H1 (cell line): ENCODE data around the gene UPK1B. TPM values are rescaled to one million over a fixed set of nuclear protein-coding genes. Genes with fewer than 3 reads are reported as not detected.

Experiments
- CTCF ChIA-PET: fragments of 300-600 bp; sonication (Branson Sonifier 250); formaldehyde crosslinking; loops from one replicate; lab custom pipeline; 2021; ENCODE audit not compliant: partially characterized antibody; lab: Charles Lee
- POLR2A ChIA-PET: fragments of 300-600 bp; sonication (Branson Sonifier 250); formaldehyde crosslinking; loops from one replicate; lab custom pipeline; 2021; ENCODE audit warnings: inconsistent platforms; ENCODE audit not compliant: partially characterized antibody; lab: Charles Lee
- DNase-seq, 2 experiments: peaks; one replicate each; pipeline versions ENCODE4 v3.0.0 to v3.0.0-alpha.2; 2010 to 2022; ENCODE audit warnings: low spot score in 2 of 2, low read depth in 1 of 2, mixed read lengths in 1 of 2
- FAIRE-seq: peaks from 2 replicates; lab custom pipeline; 2011; peaks lifted over from hg19 to GRCh38; lab: Jason Lieb, UNC
- H2AFZ ChIP-seq: 2 replicates; pipeline ENCODE4 v1.8.1; 2012; ENCODE audit warnings: low read length, inconsistent platforms
- H2AK5ac ChIP-seq: 2 replicates; pipeline ENCODE4 v1.6.1; 2013; ENCODE audit warnings: low read depth, low read length
- H2BK120ac ChIP-seq: replicated peaks from 2 replicates; pipeline ENCODE3; 2013; ENCODE audit warnings: low read depth, low read length, inconsistent platforms
- H2BK12ac ChIP-seq: 2 replicates; pipeline ENCODE4 v1.6.1; 2013; ENCODE audit warnings: low read depth, low read length
- H2BK15ac ChIP-seq: 2 replicates; pipeline ENCODE4 v1.6.1; 2013; ENCODE audit warnings: low read length
- H2BK20ac ChIP-seq: 2 replicates; pipeline ENCODE4 v1.6.1; 2013; ENCODE audit warnings: low read length
- H2BK5ac ChIP-seq: 2 replicates; pipeline ENCODE4 v1.6.1; 2013; ENCODE audit warnings: low read depth, low read length
- H3K14ac ChIP-seq: 2 replicates; pipeline ENCODE4 v1.6.1; 2013; ENCODE audit warnings: inconsistent platforms; ENCODE audit not compliant: insufficient read length
- H3K18ac ChIP-seq: 2 replicates; pipeline ENCODE4 v1.6.1; 2013; ENCODE audit warnings: low read length; ENCODE audit errors: extremely low read depth
- H3K23ac ChIP-seq: 2 replicates; pipeline ENCODE4 v1.6.1; 2013; ENCODE audit warnings: inconsistent platforms; ENCODE audit not compliant: insufficient read length
- H3K23me2 ChIP-seq: 2 replicates; pipeline ENCODE4 v1.6.1; 2013; ENCODE audit warnings: low read depth, low read length
- H3K27ac ChIP-seq: 2 replicates; pipeline ENCODE4 v1.6.1; 2011; ENCODE audit warnings: low read depth, low read length, inconsistent platforms
- H3K27me3 ChIP-seq, 4 experiments: replicated peaks in 1 of 4; 1 replicate in 1 of 4; 2 replicates in 3 of 4; pipeline versions ENCODE4 v1.6.1 to v1.8.1; 2011 to 2013; ENCODE audit warnings: low read length in 3 of 4, mild to moderate bottlenecking in 3 of 4, inconsistent platforms in 2 of 4, mixed read lengths in 2 of 4, moderate library complexity in 1 of 4; ENCODE audit not compliant: control insufficient read depth in 3 of 4, insufficient read depth in 3 of 4; ENCODE audit errors: extremely low read depth in 1 of 4
- H3K36me3 ChIP-seq, 4 experiments: 2 replicates each; pipeline versions ENCODE4 v1.6.1 to v1.8.1; 2011 to 2013; ENCODE audit warnings: mild to moderate bottlenecking in 4 of 4, low read length in 3 of 4, moderate library complexity in 2 of 4, control low read depth in 1 of 4, inconsistent platforms in 1 of 4; ENCODE audit not compliant: insufficient read depth in 4 of 4, control insufficient read depth in 2 of 4
- H3K4ac ChIP-seq: replicated peaks from 2 replicates; pipeline ENCODE3; 2013; ENCODE audit warnings: low read length, low read depth, mixed read lengths, inconsistent platforms; ENCODE audit not compliant: insufficient read length
- H3K4me1 ChIP-seq, 4 experiments: replicated peaks in 1 of 4; 1 replicate in 1 of 4; 2 replicates in 3 of 4; pipeline versions ENCODE4 v1.6.1 to v1.8.1; 2011 to 2013; ENCODE audit warnings: low read length in 3 of 4, inconsistent platforms in 2 of 4, mixed read lengths in 1 of 4; ENCODE audit not compliant: insufficient read depth in 4 of 4, control insufficient read depth in 3 of 4
- H3K4me2 ChIP-seq, 2 experiments: 2 replicates each; pipeline versions ENCODE4 v1.6.1 to v1.8.1; 2011 to 2013; ENCODE audit warnings: low read depth in 2 of 2, low read length in 2 of 2, control low read depth in 1 of 2, inconsistent platforms in 1 of 2, mild to moderate bottlenecking in 1 of 2; ENCODE audit not compliant: insufficient read depth in 1 of 2
- H3K4me3 ChIP-seq, 4 experiments: fragments of 200-600, 300-600 bp in 1 of 4; sonication (generic), shearing (Covaris generic), sonication (Bioruptor Twin) in 1 of 4; 2 replicates each; pipeline versions ENCODE4 v1.5.1 to v1.8.1; 2011 to 2016; ENCODE audit warnings: low read length in 4 of 4, low read depth in 3 of 4, control low read depth in 2 of 4, inconsistent platforms in 2 of 4, mild to moderate bottlenecking in 2 of 4, mixed read lengths in 1 of 4, moderate library complexity in 1 of 4; ENCODE audit not compliant: insufficient read depth in 2 of 4; ENCODE audit errors: extremely low read depth in 1 of 4
- H3K56ac ChIP-seq: replicated peaks from 2 replicates; pipeline ENCODE3; 2013; ENCODE audit warnings: low read depth, mild to moderate bottlenecking, mixed read lengths, low read length, inconsistent platforms; ENCODE audit not compliant: insufficient read length
- H3K79me1 ChIP-seq: 2 replicates; pipeline ENCODE4 v1.6.1; 2013; ENCODE audit warnings: low read depth, low read length, control low read depth
- H3K79me2 ChIP-seq, 2 experiments: 2 replicates each; pipeline versions ENCODE4 v1.6.1 to v1.8.1; 2012 to 2013; ENCODE audit warnings: low read length in 2 of 2, mild to moderate bottlenecking in 2 of 2, inconsistent platforms in 1 of 2; ENCODE audit not compliant: insufficient read depth in 2 of 2, control insufficient read depth in 1 of 2
- H3K9ac ChIP-seq, 4 experiments: replicated peaks in 1 of 4; 1 replicate in 1 of 4; 2 replicates in 3 of 4; pipeline versions ENCODE4 v1.6.1 to v1.8.1; 2011 to 2013; ENCODE audit warnings: low read depth in 3 of 4, low read length in 3 of 4, control low read depth in 2 of 4, mild to moderate bottlenecking in 2 of 4, moderate library complexity in 2 of 4, inconsistent platforms in 1 of 4; ENCODE audit errors: extremely low read depth in 1 of 4
- H3K9me3 ChIP-seq, 2 experiments: 2 replicates each; pipeline versions ENCODE4 v1.6.1 to v1.8.1; 2012 to 2013; ENCODE audit warnings: mild to moderate bottlenecking in 2 of 2, moderate library complexity in 2 of 2, control low read depth in 1 of 2, inconsistent platforms in 1 of 2, low read depth in 1 of 2, low read length in 1 of 2, mixed read lengths in 1 of 2; ENCODE audit not compliant: insufficient read depth in 2 of 2
- H4K20me1 ChIP-seq, 2 experiments: replicated peaks in 1 of 2; 2 replicates each; pipeline versions ENCODE3 to v1.8.1; 2011 to 2013; ENCODE audit warnings: inconsistent platforms in 2 of 2, low read length in 2 of 2, mild to moderate bottlenecking in 1 of 2; ENCODE audit not compliant: insufficient read depth in 2 of 2, control insufficient read depth in 1 of 2
- H4K5ac ChIP-seq: 2 replicates; pipeline ENCODE4 v1.6.1; 2013; ENCODE audit warnings: low read length, low read depth, mixed read lengths, inconsistent platforms; ENCODE audit not compliant: insufficient read length
- H4K8ac ChIP-seq: 2 replicates; pipeline ENCODE4 v1.8.0; 2013; ENCODE audit warnings: mild to moderate bottlenecking, moderate library complexity, low read length, inconsistent platforms; ENCODE audit not compliant: insufficient read depth; ENCODE audit errors: extremely low read depth
- H4K91ac ChIP-seq: replicated peaks from 2 replicates; pipeline ENCODE3; 2013; ENCODE audit warnings: low read length, mixed read lengths, inconsistent platforms; ENCODE audit not compliant: insufficient read length
- SP2 ChIP-seq: IDR thresholded peaks from 2 replicates; pipeline ENCODE4 v1.6.1; 2012; ENCODE audit warnings: mild to moderate bottlenecking, low read length, inconsistent platforms
- WGBS, 2 experiments: shearing (Covaris generic) in 1 of 2; methylation state at CpG; one replicate each; pipeline versions ENCODE4 v1.1.6 to v1.1.7; 2013 to 2015; ENCODE audit warnings: low lambda C conversion rate in 2 of 2, mixed read lengths in 2 of 2, inconsistent platforms in 1 of 2, low coverage in 1 of 2, missing lambda C conversion rate in 1 of 2; ENCODE audit not compliant: insufficient replicate concordance in 2 of 2, insufficient coverage in 1 of 2, insufficient read length in 1 of 2; ENCODE audit errors: extremely low coverage in 1 of 2, missing lambda C conversion rate in 1 of 2; 5-methylcytosine and 5-hydroxymethylcytosine counted together
- polyA plus RNA-seq, 7 experiments: library from polyadenylated mRNA; depleted of rRNA in 3 of 7; stranded (reverse) in 5 of 7; unstranded in 2 of 7; fragments of >200 nt in 5 of 7; fragments of 200-250 nt in 2 of 7; gene quantifications; 1 replicate in 5 of 7; 2 replicates in 1 of 7; 4 replicates in 1 of 7; pipeline versions ENCODE4 v1.2.1 to v1.2.3, GENCODE V29; 2011 to 2013; ENCODE audit warnings: missing spikeins in 2 of 7, mixed read lengths in 2 of 7
- total RNA-seq: library from RNA; stranded (reverse); fragmentation: NEBNext Ultra II Directional; extraction: Animal tissue kit (Norgen Biotek cat#: 25700); gene quantifications from 2 replicates; pipeline ENCODE4 v1.2.1, GENCODE V29; 2021

The UPK1B gene
- total and polyA plus RNA-seq, 2 of the 8 experiments (the other 6 are each of a cell fraction or from before 2014, with no cell fraction given) = 0.67 to 0.68 TPM

- Histone ChIP-seq H3K79me2 (no peaks in the 10 kb centered on the region), H3K56ac (no peak overlapping the region), H2AFZ (no peak overlapping the region), H3K79me1 (no peaks in the 10 kb centered on the region), H3K23me2 (no peaks in the 10 kb centered on the region), H2BK15ac (no peak overlapping the region), H4K8ac (no peak overlapping the region), H3K27me3 (no peaks in the 10 kb centered on the region), H3K9me3 (peaks cover 0 to 7% of the 10 kb centered on the region in 2 experiments; a peak in 2 of 4 replicates), H4K5ac (no peak overlapping the region), H3K4me2 (no peak overlapping the region), H4K20me1 (no peaks in the 10 kb centered on the region), H3K14ac (no peak overlapping the region), H3K4me1 (peaks cover 0 to 11% (median 1%) of the 10 kb centered on the region in 4 experiments; a peak in 5 of 7 replicates), H2AK5ac (no peak overlapping the region), H2BK5ac (no peak overlapping the region), H3K23ac (no peak overlapping the region), H3K9ac (no peak overlapping the region), H2BK12ac (no peak overlapping the region), H3K18ac (no peak overlapping the region; the same call in 1 of the 2 replicates), H3K27ac (no peak overlapping the region), H4K91ac (no peak overlapping the region), H3K36me3 (no peaks in the 10 kb centered on the region; a peak in 1 of 8 replicates), H2BK20ac (no peak overlapping the region), H3K4ac (no peak overlapping the region), H3K4me3 (no peak overlapping the region), H2BK120ac (no peak overlapping the region)
- WGBS, 2 experiments = 89% methylated on average over 10 of the region's 10 CpGs; no CpG with 5 or more reads in 1 of the 2 experiments
- DNase-seq (no peak), FAIRE-seq (no peak)
- CTCF ChIA-PET = interaction anchor here (1.0 to 1.9 kb wide), 2 partner anchors 20 to 241 kb away, joined by 3 to 11 read pairs; partner anchors contain the start of gene TEX55
- POLR2A ChIA-PET = interaction anchor here (1.6 kb wide), 1 partner anchor 108 kb away, joined by 3 read pairs; no protein-coding TSS in a partner anchor
- no peak for TF ChIP-seq SP2
Measured at GRCh38 chr3:119125342-119125741, 48.1 kb upstream of the UPK1B start.
